GM23248 (cell line): ENCODE measurements around the gene LAMA5.

Source experiments
- EZH2 ChIP-seq: fragments of 200-600 bp; sonication (generic); IDR thresholded peaks from 2 replicates; pipeline ENCODE4 v1.6.1; 2018; ENCODE audit warnings: antibody characterized with exemption, mild to moderate bottlenecking; ENCODE audit not compliant: insufficient read depth, poor library complexity, severe bottlenecking
- EZH2phosphoT487 ChIP-seq: fragments of 200-600 bp; sonication (generic); IDR thresholded peaks from 2 replicates; pipeline ENCODE4 v1.6.1; 2018; ENCODE audit warnings: antibody characterized with exemption, moderate library complexity, mild to moderate bottlenecking, low read depth; ENCODE audit not compliant: insufficient read depth

DNA sequence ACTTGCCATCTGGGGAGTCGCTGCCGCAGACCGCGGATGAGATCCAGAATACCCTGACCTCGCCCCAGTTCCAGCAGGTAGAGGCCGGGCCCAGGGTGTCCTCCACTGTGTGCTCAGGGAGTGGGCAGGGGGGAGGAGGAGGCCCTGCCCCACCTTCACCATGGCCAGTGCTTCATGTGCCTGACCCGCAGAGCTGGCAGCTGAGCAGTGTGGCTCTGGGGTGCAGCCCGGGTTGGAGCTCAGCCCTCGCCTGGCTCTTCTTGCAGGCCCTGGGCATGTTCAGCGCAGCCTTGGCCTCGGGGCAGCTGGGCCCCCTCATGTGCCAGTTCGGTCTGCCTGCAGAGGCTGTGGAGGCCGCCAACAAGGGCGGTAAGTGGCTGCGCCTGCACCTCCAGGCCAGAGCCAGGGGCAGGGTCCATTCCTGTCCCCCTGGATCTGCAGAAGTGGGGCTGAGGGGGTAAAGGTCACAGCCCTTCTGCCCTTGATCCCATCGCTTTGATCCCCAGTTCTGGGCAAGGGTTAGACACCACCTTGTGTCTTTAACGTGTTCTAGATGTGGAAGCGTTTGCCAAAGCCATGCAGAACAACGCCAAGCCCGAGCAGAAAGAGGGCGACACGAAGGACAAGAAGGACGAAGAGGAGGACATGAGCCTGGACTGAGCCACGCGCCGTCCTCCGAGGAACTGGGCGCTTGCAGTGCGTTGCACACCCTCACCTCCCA is 58.9 kb downstream of the LAMA5 start:
- TF ChIP-seq EZH2 (no peak), EZH2phosphoT487 (no peak)
